ENCODE data around the gene ITPA. TPM values are rescaled to one million over a fixed set of nuclear protein-coding genes. Genes with fewer than 3 reads are reported as not detected.

Gene ITPA
- total and polyA plus RNA-seq, 2 of the 13 experiments (the other 11 are each of a cell fraction or from before 2014, with no cell fraction given): 60.1 to 103 TPM

DNA sequence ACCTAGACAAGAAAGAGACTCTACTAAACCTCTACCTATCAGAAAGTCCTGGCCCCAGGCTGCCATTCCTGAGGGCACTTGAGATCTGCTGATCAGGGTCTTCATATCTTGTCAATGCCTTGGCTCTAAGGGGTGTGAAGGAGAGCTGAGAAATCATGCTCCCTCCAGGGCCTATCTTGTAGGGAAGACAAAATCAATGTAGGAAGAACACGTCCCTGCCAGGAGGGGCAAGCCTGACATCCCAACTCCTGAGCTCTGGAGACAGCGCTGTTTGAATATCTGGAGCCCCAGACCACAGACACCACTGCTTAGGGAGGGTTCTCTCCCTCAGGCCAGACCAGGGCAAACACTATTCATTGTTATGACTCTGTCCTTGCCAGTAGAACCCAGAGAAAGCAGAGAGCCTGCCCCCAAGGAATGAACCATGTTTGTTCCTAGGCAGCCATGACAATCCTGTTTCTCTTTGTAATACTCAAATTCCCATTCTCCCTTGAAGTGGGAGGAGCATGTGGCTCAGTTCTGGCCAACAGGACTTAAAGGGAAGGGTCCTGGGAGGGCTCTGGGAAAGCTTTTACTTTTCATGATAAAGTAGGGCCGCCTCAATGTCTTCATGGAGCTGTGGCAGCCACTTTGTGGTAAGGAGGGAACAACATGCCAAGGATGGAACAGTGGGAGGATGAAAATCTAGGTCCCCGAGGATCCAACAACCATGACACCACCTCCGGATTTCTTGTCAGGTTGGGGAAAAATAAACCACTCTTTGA is 47.8 kb upstream of the ITPA start (continued):
- TF ChIP-seq, protein P1, sequence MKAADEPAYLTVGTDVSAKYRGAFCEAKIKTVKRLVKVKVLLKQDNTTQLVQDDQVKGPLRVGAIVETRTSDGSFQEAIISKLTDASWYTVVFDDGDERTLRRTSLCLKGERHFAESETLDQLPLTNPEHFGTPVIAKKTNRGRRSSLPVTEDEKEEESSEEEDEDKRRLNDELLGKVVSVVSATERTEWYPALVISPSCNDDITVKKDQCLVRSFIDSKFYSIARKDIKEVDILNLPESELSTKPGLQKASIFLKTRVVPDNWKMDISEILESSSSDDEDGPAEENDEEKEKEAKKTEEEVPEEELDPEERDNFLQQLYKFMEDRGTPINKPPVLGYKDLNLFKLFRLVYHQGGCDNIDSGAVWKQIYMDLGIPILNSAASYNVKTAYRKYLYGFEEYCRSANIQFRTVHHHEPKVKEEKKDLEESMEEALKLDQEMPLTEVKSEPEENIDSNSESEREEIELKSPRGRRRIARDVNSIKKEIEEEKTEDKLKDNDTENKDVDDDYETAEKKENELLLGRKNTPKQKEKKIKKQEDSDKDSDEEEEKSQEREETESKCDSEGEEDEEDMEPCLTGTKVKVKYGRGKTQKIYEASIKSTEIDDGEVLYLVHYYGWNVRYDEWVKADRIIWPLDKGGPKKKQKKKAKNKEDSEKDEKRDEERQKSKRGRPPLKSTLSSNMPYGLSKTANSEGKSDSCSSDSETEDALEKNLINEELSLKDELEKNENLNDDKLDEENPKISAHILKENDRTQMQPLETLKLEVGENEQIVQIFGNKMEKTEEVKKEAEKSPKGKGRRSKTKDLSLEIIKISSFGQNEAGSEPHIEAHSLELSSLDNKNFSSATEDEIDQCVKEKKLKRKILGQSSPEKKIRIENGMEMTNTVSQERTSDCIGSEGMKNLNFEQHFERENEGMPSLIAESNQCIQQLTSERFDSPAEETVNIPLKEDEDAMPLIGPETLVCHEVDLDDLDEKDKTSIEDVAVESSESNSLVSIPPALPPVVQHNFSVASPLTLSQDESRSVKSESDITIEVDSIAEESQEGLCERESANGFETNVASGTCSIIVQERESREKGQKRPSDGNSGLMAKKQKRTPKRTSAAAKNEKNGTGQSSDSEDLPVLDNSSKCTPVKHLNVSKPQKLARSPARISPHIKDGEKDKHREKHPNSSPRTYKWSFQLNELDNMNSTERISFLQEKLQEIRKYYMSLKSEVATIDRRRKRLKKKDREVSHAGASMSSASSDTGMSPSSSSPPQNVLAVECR (CRISPR knock-in tag; IDR thresholded peaks at IDR 0.05; ENCODE audit: borderline replicate concordance): 0 out of 2 replicates have a peak, but pooled peaks have one; percentile 10
- TF ChIP-seq DZIP1 (CRISPR knock-in tag; IDR thresholded peaks at IDR 0.05): 0 out of 2 replicates have a peak, but pooled peaks have one; percentile 25

GRCh38 chr20:3162080-3162611 is 47.2 kb upstream of the ITPA start:
- H3K9me3 ChIP-seq (ENCODE audit: low read length): no peaks in the 10 kb centered on the region
- FAIRE-seq: no peak
- ChIA-PET CTCF (ENCODE audit: low intra/inter-chr PET ratio, low total read pairs) (no interaction called here), POLR2A (interaction anchor here (0.9 to 6.6 kb wide), 11 partner anchors 8 to 58 kb away, joined by 3 to 81 read pairs (median 7); partner anchors contain the start of genes ITPA and LZTS3)
- H3K9ac ChIP-seq (ENCODE audit: insufficient read depth, low read depth, low read length): peak overlapping the region; percentile 52
- peak overlapping the region; percentile 0 to 59 (median 29); a peak in 5 of 6 replicates for H3K4me3 ChIP-seq (replicated peaks in 1 of 3; ENCODE audit: insufficient read depth in 1 of 3, low read depth in 2 of 3, low read length in 3 of 3)
- no peaks in the 10 kb centered on the region; a peak in 1 of 5 replicates for H3K27me3 ChIP-seq (ENCODE audit: control insufficient read depth in 1 of 2, insufficient read depth in 2 of 2, low read length in 2 of 2)
- no peaks in the 10 kb centered on the region for H3K36me3 ChIP-seq (replicated peaks in 1 of 2; ENCODE audit: control insufficient read depth in 1 of 2, insufficient read depth in 2 of 2, low read length in 2 of 2)
- peaks cover 55% of the 10 kb centered on the region for H3K4me1 ChIP-seq (ENCODE audit: insufficient read depth, low read length)
- H3K79me2 ChIP-seq (ENCODE audit: insufficient read depth, low read length): peaks cover 27% of the 10 kb centered on the region
- WGBS (ENCODE audit: low lambda C conversion rate): 27% methylated on average over 10 of the region's 11 CpGs
- H3K4me2 ChIP-seq (ENCODE audit: low read depth, low read length): peak overlapping the region; percentile 90
- intact Hi-C loops (cut with micrococcal nuclease; ENCODE audit: unreplicated experiment) (loop anchor here (10.0 kb wide), 1 partner anchor 83 kb away; no protein-coding TSS in a partner anchor), in situ Hi-C loops (cut with HindIII; ENCODE audit: extremely low pct_ligation_motif_present, low pct_unique_long_range_greater_than_20kb) (no loop called here)
- BruUV-seq (replicated peaks): no TSS peak
- no peak for DNase-seq (ENCODE audit: low spot score)
- no peak overlapping the region for H2AFZ ChIP-seq (ENCODE audit: low read length)
- H4K20me1 ChIP-seq (ENCODE audit: insufficient read depth, low read length): peaks cover 20% of the 10 kb centered on the region
- ATAC-seq: no peak
- H3K27ac ChIP-seq (ENCODE audit: extremely low read length, insufficient read depth, low read length): peak overlapping the region; percentile 25
- TF ChIP-seq ZFP1 (CRISPR knock-in tag; IDR thresholded peaks at IDR 0.05) (0 out of 2 replicates have a peak, but pooled peaks have one; percentile 38), KAT8 (CRISPR knock-in tag; IDR thresholded peaks at IDR 0.05) (peak; percentile 41; the same call in 1 of the 2 replicates), ZNF367 (CRISPR knock-in tag; IDR thresholded peaks at IDR 0.05; ENCODE audit: borderline replicate concordance) (no peak), ARHGAP35 (CRISPR knock-in tag; IDR thresholded peaks at IDR 0.05; ENCODE audit: borderline replicate concordance) (no peak), ZC3H4 (CRISPR knock-in tag; IDR thresholded peaks at IDR 0.05; ENCODE audit: borderline replicate concordance) (peak; percentile 59; the same call in 1 of the 2 replicates), ZBTB38 (CRISPR knock-in tag; IDR thresholded peaks at IDR 0.05) (0 out of 2 replicates have a peak, but pooled peaks have one; percentile 15), TRIM24 (CRISPR knock-in tag; IDR thresholded peaks at IDR 0.05) (0 out of 2 replicates have a peak, but pooled peaks have one; percentile 24), ZNF333 (CRISPR knock-in tag; IDR thresholded peaks at IDR 0.05; ENCODE audit: borderline replicate concordance) (no peak)

Measured in HepG2 (cell line).